ENCODE data around the gene CSK.

The CSK gene

DNA sequence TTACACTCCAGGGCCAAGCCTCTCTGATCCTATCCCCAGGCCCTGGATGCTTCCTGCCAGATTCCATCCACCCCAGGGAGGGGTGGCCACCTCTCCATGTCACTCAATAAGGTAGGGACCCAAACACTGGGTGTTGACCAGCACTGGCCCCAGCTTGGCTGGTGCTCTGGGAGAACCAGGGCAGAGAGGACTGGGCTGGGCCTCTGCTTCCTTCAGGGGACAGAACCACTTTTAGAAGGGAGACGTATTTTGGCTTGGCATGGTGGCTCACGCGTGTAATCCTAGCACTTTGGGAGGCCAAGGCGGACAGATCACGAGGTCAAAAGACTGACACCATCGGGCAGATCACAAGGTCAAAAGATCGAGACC is 39.9 kb downstream of the CSK start:
- Histone ChIP-seq H2AFZ (ENCODE audit: low read length) (no peak overlapping the region), H3K4me1 (ENCODE audit: insufficient read depth, low read length, poor library complexity, severe bottlenecking) (no peaks in the 10 kb centered on the region), H3K79me2 (ENCODE audit: insufficient read depth, low read length) (no peaks in the 10 kb centered on the region), H3K9me2 (replicated peaks; ENCODE audit: low read depth, low read length) (no peaks in the 10 kb centered on the region), H4K20me1 (ENCODE audit: insufficient read depth, low read length, poor library complexity, severe bottlenecking) (no peaks in the 10 kb centered on the region), H3K4me2 (ENCODE audit: low read depth, low read length, poor library complexity, severe bottlenecking) (no peak overlapping the region), H3K36me3 (ENCODE audit: insufficient read depth, low read length) (no peaks in the 10 kb centered on the region), H3K27me3 (ENCODE audit: insufficient read depth, low read length, poor library complexity, severe bottlenecking) (no peaks in the 10 kb centered on the region), H3K9me3 (ENCODE audit: insufficient read depth, low read depth, low read length) (no peaks in the 10 kb centered on the region), H3F3A (ENCODE audit: low read depth) (no peaks in the 10 kb centered on the region), H3K9ac (ENCODE audit: low read depth, low read length, poor library complexity, severe bottlenecking) (no peak overlapping the region), H3K4me3 (ENCODE audit: low read length, poor library complexity, severe bottlenecking) (no peak overlapping the region)
- no peak for TF ChIP-seq EZH2phosphoT487 (IDR thresholded peaks at IDR 0.05; ENCODE audit: borderline replicate concordance)
- TF ChIP-seq, protein P1, sequence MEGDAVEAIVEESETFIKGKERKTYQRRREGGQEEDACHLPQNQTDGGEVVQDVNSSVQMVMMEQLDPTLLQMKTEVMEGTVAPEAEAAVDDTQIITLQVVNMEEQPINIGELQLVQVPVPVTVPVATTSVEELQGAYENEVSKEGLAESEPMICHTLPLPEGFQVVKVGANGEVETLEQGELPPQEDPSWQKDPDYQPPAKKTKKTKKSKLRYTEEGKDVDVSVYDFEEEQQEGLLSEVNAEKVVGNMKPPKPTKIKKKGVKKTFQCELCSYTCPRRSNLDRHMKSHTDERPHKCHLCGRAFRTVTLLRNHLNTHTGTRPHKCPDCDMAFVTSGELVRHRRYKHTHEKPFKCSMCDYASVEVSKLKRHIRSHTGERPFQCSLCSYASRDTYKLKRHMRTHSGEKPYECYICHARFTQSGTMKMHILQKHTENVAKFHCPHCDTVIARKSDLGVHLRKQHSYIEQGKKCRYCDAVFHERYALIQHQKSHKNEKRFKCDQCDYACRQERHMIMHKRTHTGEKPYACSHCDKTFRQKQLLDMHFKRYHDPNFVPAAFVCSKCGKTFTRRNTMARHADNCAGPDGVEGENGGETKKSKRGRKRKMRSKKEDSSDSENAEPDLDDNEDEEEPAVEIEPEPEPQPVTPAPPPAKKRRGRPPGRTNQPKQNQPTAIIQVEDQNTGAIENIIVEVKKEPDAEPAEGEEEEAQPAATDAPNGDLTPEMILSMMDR (conservative IDR thresholded peaks at IDR 0.05; ENCODE audit: low read length), result no peak

DNA sequence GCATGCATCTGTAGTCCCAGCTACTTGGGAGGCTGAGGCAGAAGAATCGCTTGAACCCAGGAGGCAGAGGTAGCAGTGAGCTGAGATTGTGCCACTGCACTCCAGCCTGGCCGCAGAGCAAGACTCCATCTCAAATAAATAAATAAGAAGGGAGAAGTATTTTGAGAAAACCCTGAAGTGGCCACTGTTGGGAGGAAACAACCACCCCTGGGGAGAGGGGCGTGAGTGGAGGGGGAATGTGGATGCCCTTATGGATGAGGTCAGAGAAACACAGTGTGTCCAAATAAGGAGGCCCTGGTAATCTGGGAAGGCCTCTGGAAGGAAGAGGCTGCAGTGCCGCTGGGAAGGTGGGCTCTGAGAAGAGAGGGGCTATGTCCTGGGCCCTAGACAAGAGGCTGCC is 40.4 kb downstream of the CSK start:
- H3K4me3 ChIP-seq (ENCODE audit: low read length, poor library complexity, severe bottlenecking), result no peak overlapping the region
- no peaks in the 10 kb centered on the region for H3K79me2 ChIP-seq (ENCODE audit: insufficient read depth, low read length)
- TF ChIP-seq EZH2phosphoT487 (IDR thresholded peaks at IDR 0.05; ENCODE audit: borderline replicate concordance), result no peak
- TF ChIP-seq, protein P1 (conservative IDR thresholded peaks at IDR 0.05; ENCODE audit: low read length), result no peak
- no peaks in the 10 kb centered on the region for H3K27me3 ChIP-seq (ENCODE audit: insufficient read depth, low read length, poor library complexity, severe bottlenecking)
- no peaks in the 10 kb centered on the region for H3K9me3 ChIP-seq (ENCODE audit: insufficient read depth, low read depth, low read length)
- no peaks in the 10 kb centered on the region for H3F3A ChIP-seq (ENCODE audit: low read depth)
- H3K9ac ChIP-seq (ENCODE audit: low read depth, low read length, poor library complexity, severe bottlenecking), result no peak overlapping the region
- H3K9me2 ChIP-seq (replicated peaks; ENCODE audit: low read depth, low read length), result no peaks in the 10 kb centered on the region
- no peak overlapping the region for H3K4me2 ChIP-seq (ENCODE audit: low read depth, low read length, poor library complexity, severe bottlenecking)
- no peaks in the 10 kb centered on the region for H4K20me1 ChIP-seq (ENCODE audit: insufficient read depth, low read length, poor library complexity, severe bottlenecking)
- H3K4me1 ChIP-seq (ENCODE audit: insufficient read depth, low read length, poor library complexity, severe bottlenecking), result no peaks in the 10 kb centered on the region
- no peaks in the 10 kb centered on the region for H3K36me3 ChIP-seq (ENCODE audit: insufficient read depth, low read length)
- no peak overlapping the region for H2AFZ ChIP-seq (ENCODE audit: low read length)

DNA sequence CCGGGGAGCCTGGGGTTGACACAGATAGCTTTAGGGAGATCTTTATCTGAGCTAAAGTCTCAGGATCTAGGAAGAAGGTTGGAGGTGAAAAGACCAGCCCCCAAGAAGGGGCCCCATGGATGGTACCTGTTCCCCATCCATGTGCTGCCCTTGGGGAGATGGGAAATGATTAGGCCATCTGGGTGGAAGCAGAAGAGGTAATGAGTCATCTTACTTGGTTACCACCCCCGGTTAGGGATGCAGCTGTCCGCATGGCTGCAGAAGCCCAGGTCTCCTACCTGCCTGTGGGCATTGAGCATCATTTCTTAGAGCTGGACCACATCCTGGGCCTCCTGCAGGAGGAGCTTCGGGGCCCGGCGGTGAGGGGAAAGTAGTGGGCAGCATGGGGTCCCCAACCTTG is 41.4 kb downstream of the CSK start:
- H3K27me3 ChIP-seq (ENCODE audit: insufficient read depth, low read length, poor library complexity, severe bottlenecking), result no peaks in the 10 kb centered on the region

More for the DNA sequence above, 41.4 kb downstream of the CSK start:
- TF ChIP-seq EZH2phosphoT487 (IDR thresholded peaks at IDR 0.05; ENCODE audit: borderline replicate concordance), result no peak
- TF ChIP-seq, protein P1 (conservative IDR thresholded peaks at IDR 0.05; ENCODE audit: low read length), result no peak
- H3K4me1 ChIP-seq (ENCODE audit: insufficient read depth, low read length, poor library complexity, severe bottlenecking), result no peaks in the 10 kb centered on the region
- no peaks in the 10 kb centered on the region for H3K9me2 ChIP-seq (replicated peaks; ENCODE audit: low read depth, low read length)
- H2AFZ ChIP-seq (ENCODE audit: low read length), result no peak overlapping the region
- no peak overlapping the region for H3K9ac ChIP-seq (ENCODE audit: low read depth, low read length, poor library complexity, severe bottlenecking)
- H3K4me2 ChIP-seq (ENCODE audit: low read depth, low read length, poor library complexity, severe bottlenecking), result no peak overlapping the region
- H4K20me1 ChIP-seq (ENCODE audit: insufficient read depth, low read length, poor library complexity, severe bottlenecking), result no peaks in the 10 kb centered on the region
- H3K9me3 ChIP-seq (ENCODE audit: insufficient read depth, low read depth, low read length), result no peaks in the 10 kb centered on the region
- H3K36me3 ChIP-seq (ENCODE audit: insufficient read depth, low read length), result no peaks in the 10 kb centered on the region
- H3K4me3 ChIP-seq (ENCODE audit: low read length, poor library complexity, severe bottlenecking), result no peak overlapping the region
- H3F3A ChIP-seq (ENCODE audit: low read depth), result no peaks in the 10 kb centered on the region
- H3K79me2 ChIP-seq (ENCODE audit: insufficient read depth, low read length), result no peaks in the 10 kb centered on the region
